Stimulated activated CD8-positive, alpha-beta memory T cell treated with anti-CD3 and anti-CD28 coated beads, Interleukin-15, amount 100 ng/mL, for 24 hours (primary cell): ENCODE data around the gene NEURL2.

Experiments used
- DNase-seq: peaks from one replicate; pipeline ENCODE4 v3.0.0-alpha.2; 2020; ENCODE audit warnings: low read depth

The NEURL2 gene

DNA sequence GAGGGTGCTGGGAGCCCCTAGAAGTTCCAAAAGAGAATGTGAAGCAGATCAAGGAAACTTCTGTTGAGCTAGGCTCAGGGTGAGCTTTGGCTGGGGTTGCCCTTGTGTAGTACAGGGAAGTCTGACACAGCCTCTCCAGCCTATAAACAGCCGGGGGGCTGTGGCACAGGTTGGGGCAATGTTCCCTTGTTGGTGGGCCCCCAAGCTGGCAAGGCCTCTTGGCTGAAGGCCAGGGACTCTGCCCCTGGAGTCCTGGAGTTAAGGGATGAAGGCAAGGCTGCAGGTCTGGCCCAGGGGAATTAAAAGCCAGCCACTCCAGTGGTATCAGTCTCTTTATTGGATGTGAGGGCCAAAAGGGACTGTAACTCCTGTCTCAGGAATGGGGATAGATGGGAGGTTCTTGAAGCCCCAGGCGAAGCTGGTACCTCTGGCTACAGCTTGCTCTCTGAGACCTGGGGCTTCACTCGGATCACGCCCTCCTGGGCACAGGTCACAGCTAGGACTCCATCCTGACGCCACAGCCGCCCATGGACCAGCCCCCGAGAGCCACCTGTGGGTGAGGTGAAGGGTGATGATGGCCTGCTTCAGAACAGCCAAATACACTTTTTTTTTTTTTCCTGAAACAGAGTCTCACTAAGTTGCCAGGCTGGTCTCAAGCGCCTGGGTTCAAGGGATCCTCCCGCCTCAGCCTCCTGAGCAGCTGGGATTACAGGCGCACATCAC is 49.4 kb downstream of the NEURL2 start:
- DNase-seq: no peak

DNA sequence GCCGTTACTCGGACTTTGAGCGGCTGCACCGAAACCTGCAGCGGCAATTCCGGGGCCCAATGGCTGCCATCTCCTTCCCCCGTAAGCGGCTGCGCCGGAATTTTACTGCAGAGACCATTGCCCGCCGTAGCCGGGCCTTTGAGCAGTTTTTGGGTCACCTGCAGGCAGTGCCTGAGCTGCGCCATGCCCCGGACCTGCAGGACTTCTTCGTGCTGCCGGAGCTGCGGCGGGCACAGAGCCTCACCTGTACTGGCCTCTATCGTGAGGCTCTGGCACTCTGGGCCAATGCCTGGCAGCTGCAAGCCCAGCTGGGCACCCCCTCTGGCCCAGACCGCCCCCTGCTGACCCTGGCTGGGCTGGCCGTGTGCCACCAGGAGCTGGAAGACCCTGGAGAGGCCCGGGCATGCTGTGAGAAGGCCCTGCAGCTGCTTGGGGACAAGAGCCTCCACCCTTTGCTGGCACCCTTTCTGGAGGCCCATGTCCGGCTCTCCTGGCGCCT is 50.3 kb downstream of the NEURL2 start:
- DNase-seq: no peak
